Measurements from ENCODE around the gene GJB5.

Gene GJB5

DNA sequence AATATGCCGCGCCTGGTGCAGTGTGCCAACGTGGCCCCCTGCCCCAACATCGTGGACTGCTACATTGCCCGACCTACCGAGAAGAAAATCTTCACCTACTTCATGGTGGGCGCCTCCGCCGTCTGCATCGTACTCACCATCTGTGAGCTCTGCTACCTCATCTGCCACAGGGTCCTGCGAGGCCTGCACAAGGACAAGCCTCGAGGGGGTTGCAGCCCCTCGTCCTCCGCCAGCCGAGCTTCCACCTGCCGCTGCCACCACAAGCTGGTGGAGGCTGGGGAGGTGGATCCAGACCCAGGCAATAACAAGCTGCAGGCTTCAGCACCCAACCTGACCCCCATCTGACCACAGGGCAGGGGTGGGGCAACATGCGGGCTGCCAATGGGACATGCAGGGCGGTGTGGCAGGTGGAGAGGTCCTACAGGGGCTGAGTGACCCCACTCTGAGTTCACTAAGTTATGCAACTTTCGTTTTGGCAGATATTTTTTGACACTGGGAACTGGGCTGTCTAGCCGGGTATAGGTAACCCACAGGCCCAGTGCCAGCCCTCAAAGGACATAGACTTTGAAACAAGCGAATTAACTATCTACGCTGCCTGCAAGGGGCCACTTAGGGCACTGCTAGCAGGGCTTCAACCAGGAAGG lies 30.5 kb downstream of the GJB5 start:
- no peaks in the 10 kb centered on the region for H3K9me3 ChIP-seq
- DNase-seq (ENCODE audit: low spot score in 2 of 2), result no peak
- H3K4me1 ChIP-seq, result no peaks in the 10 kb centered on the region
- peaks cover 4% of the 10 kb centered on the region; the same call in 1 of the 2 replicates for H3K27me3 ChIP-seq (ENCODE audit: low read depth)
- no peaks in the 10 kb centered on the region for H3K36me3 ChIP-seq (replicated peaks)
- in situ Hi-C loops (cut with MboI; ENCODE audit: low sequenced_read_pairs), result no loop called here
- H3K4me3 ChIP-seq, result no peak overlapping the region

DNA sequence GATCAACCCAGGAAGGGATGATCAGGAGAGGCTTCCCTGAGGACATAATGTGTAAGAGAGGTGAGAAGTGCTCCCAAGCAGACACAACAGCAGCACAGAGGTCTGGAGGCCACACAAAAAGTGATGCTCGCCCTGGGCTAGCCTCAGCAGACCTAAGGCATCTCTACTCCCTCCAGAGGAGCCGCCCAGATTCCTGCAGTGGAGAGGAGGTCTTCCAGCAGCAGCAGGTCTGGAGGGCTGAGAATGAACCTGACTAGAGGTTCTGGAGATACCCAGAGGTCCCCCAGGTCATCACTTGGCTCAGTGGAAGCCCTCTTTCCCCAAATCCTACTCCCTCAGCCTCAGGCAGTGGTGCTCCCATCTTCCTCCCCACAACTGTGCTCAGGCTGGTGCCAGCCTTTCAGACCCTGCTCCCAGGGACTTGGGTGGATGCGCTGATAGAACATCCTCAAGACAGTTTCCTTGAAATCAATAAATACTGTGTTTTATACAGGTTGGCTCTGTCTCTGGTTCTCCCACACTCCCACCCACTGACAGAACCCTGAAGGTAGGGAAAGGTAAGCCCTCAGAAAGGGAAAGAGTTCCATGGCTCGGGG lies 31.1 kb downstream of the GJB5 start:
- Histone ChIP-seq H3K4me3 (no peak overlapping the region), H3K36me3 (replicated peaks) (no peaks in the 10 kb centered on the region), H3K4me1 (no peaks in the 10 kb centered on the region), H3K27me3 (ENCODE audit: low read depth) (peaks cover 4% of the 10 kb centered on the region; the same call in 1 of the 2 replicates), H3K9me3 (no peaks in the 10 kb centered on the region)
- no peak for DNase-seq (ENCODE audit: low spot score in 2 of 2)
- in situ Hi-C loops (cut with MboI; ENCODE audit: low sequenced_read_pairs), result no loop called here

DNA sequence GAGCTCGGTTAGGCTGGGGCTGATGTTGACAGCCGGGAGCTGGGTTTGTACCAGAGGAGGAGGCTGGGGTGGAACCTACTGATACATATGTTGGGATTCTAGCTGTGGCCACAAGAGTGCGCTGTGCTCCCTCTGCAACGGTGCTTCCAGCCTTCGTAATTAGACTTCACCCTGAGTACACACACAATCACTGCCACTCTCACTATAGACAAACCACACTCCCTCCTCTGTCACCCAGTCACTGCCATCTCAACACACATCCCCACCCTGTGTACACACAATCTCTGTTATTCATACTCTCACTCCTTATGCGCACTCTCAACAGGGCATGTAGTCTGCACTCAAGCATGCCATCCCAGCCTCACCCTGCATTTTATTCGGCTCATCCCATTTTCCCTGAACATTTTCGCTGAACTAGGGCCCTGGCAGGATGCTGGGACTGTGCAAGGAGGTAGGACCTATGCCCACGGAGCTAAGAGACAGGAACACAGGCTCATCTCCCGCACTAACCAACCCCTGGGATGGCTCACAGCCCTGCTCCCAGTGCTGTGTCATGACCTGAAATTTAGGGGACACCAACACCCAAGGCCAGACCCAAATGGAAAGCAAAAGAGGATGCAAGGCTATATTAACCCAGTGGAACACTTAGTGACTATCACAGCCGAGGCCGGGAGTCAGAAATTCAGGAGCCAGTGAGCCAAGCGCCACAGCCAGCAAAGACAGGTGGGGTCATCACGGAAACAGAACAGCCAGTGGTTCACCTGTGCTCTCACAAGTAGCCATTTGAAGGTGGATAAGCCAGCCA lies 31.9 kb downstream of the GJB5 start:
- in situ Hi-C loops (cut with MboI; ENCODE audit: low sequenced_read_pairs), result no loop called here
- Histone ChIP-seq H3K4me3 (no peak overlapping the region), H3K9me3 (no peaks in the 10 kb centered on the region), H3K27me3 (ENCODE audit: low read depth) (no peaks in the 10 kb centered on the region; the same call in 1 of the 2 replicates), H3K4me1 (no peaks in the 10 kb centered on the region), H3K36me3 (replicated peaks) (no peaks in the 10 kb centered on the region)
- peak; percentile 67 to 78 for DNase-seq (ENCODE audit: low spot score in 2 of 2)

DNA sequence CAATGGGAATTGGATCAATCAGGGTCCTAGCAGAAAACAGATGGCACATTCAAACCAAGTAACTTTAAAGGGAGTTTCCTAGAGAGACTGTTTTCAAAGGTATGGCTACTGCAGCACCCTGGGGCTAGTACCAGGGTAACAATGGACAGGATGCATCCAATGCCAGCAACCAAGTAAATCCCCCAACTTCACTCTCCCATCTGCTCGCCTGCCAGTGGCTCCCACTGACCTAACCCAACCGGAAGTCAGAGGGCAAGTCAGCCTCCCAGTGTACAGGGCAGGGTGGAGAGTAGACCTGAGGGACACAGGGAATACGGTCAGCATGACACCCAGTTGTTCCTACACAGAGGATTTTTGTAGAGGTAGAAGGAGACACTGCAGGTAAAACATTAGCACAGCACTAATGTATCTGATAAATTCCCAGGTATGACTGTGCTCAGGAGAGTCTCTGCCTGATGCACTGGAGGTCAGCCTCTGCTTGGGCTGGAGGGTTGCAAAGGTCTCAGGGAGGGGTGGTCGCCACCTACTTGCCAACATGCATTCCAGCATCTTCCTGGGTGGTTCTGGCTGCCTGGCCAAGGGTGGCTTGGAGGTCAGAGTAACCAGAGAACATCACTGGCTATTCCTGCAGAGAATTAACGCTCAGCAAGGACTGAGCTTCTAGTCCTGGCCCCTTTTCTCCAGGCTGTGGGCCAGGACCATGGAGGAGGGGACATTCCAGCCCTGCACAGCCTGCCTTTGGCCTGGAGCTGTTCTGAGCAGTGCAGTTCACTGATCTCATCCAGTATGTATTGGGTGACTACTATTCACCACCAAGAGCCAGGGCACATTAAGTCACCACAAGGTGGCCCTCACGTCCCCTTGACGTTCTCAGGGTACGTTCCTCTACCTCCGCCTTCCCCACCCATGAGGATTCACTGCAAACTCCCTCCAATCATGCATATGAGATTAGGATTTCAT lies 32.9 kb downstream of the GJB5 start:
- Histone ChIP-seq H3K9me3 (no peaks in the 10 kb centered on the region), H3K27me3 (ENCODE audit: low read depth) (peaks cover 7% of the 10 kb centered on the region; the same call in 1 of the 2 replicates), H3K4me1 (no peaks in the 10 kb centered on the region), H3K36me3 (replicated peaks) (no peaks in the 10 kb centered on the region), H3K4me3 (no peak overlapping the region)
- in situ Hi-C loops (cut with MboI; ENCODE audit: low sequenced_read_pairs), result no loop called here
- peak in 1 of 2 experiments; percentile 54 for DNase-seq (ENCODE audit: low spot score in 2 of 2)

DNA sequence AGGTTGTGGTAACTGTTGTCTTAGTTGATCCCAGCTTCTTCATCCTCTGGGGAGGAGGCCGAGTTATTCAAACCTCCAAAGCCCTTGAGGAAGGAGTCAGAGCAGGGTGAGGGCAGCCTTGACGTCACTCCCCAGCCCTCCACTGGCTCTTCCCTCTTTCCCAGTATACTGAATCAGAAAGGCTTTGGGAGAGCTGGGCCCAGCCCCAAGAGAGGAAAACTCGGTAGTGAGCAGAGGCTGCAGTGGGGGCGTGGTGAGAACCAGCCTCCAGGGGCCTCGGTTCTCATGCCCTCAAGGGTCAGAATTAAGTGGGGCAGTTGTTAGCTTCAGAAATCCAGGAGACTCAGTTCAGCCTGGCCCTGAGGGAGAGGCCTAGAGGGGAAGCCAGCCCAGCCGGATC lies 36.1 kb downstream of the GJB5 start:
- DNase-seq (ENCODE audit: low spot score in 2 of 2), result no peak
- H3K4me1 ChIP-seq, result no peaks in the 10 kb centered on the region
- H3K4me3 ChIP-seq, result no peak overlapping the region
- H3K36me3 ChIP-seq (replicated peaks), result no peaks in the 10 kb centered on the region
- no peaks in the 10 kb centered on the region for H3K9me3 ChIP-seq
- in situ Hi-C loops (cut with MboI; ENCODE audit: low sequenced_read_pairs), result no loop called here
- peaks cover 17% of the 10 kb centered on the region; the same call in 1 of the 2 replicates for H3K27me3 ChIP-seq (ENCODE audit: low read depth)

DNA sequence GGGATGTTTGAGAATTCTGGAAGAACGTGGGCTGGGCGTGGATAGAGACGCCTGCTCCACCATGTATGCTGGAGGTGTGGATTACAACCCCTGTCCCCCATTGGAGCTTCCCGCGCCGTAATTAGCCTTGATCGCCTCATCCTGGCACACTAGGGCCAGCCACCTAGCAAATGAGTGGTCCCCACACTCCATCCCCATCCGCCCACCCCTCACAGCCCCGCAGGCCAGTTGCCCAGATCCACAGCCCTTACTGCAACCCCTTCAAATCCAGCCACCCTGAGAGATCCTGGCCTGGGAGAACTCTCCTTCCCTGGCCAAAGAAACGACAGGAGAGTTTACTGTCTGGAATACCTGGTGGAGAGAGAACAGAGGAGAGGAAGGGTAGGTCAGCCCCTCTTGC lies 37.6 kb downstream of the GJB5 start:
- no peak for DNase-seq (ENCODE audit: low spot score in 2 of 2)
- in situ Hi-C loops (cut with MboI; ENCODE audit: low sequenced_read_pairs), result no loop called here
- H3K36me3 ChIP-seq (replicated peaks), result no peaks in the 10 kb centered on the region
- peaks cover 17% of the 10 kb centered on the region; the same call in 1 of the 2 replicates for H3K27me3 ChIP-seq (ENCODE audit: low read depth)
- H3K4me3 ChIP-seq, result no peak overlapping the region
- H3K4me1 ChIP-seq, result no peaks in the 10 kb centered on the region
- no peaks in the 10 kb centered on the region for H3K9me3 ChIP-seq

DNA sequence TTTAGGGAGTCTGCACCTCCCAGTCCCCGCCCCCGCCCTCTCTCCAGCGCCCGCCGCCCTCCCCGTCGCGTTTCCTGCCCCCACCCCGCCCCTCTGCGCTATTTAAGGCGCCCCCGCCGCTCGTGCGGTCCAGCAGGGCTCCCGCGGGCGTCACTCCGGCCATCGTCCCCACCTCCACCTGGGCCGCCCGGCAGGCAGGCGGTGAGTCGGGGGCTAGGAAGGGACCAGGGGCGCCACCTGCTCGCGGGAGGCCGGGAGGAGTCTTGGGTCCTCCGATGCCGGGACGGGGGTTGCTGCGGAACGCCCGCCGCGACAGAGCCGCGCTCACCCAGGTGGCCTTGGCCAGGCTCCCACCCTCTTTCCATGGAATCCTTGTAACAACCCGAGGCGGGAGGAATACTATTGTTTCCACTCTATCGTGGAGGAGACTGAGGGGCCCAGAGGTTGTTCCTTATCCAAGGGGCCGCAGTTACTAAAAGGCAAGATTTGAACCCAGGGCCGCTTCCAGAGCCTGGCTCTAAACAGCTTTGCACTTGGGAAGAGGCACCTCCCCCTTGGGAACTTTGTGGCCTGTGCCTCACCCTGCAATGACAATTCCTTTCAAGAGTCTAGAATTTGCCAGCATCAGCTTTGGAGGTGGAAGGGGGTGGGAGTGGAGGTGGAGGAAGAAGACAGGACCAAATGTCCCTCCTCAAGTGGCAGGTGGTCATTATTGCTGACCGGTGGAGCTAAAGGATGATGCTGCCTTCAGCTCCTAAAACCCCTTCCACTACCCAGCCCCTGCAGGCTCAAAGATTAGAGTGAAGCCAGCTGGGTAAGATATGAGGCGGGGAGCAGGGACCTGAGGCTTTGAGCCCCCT lies 38.3 kb downstream of the GJB5 start, which contains the start of gene GJA4:
Gene GJA4 (plus strand): TSS at position 132 of the 860 bp plus-strand sequence. CDS start 1,215 bp downstream, outside the sequence.
- no peaks in the 10 kb centered on the region for H3K36me3 ChIP-seq (replicated peaks)
- H3K9me3 ChIP-seq, result no peaks in the 10 kb centered on the region
- peaks cover 17% of the 10 kb centered on the region; the same call in 1 of the 2 replicates for H3K27me3 ChIP-seq (ENCODE audit: low read depth)
- DNase-seq (ENCODE audit: low spot score in 2 of 2), result no peak
- no peak within 1 kb of the TSS for H3K4me3 ChIP-seq
- H3K4me1 ChIP-seq, result no peaks in the 10 kb centered on the region
- in situ Hi-C loops (cut with MboI; ENCODE audit: low sequenced_read_pairs), result no loop called here

DNA sequence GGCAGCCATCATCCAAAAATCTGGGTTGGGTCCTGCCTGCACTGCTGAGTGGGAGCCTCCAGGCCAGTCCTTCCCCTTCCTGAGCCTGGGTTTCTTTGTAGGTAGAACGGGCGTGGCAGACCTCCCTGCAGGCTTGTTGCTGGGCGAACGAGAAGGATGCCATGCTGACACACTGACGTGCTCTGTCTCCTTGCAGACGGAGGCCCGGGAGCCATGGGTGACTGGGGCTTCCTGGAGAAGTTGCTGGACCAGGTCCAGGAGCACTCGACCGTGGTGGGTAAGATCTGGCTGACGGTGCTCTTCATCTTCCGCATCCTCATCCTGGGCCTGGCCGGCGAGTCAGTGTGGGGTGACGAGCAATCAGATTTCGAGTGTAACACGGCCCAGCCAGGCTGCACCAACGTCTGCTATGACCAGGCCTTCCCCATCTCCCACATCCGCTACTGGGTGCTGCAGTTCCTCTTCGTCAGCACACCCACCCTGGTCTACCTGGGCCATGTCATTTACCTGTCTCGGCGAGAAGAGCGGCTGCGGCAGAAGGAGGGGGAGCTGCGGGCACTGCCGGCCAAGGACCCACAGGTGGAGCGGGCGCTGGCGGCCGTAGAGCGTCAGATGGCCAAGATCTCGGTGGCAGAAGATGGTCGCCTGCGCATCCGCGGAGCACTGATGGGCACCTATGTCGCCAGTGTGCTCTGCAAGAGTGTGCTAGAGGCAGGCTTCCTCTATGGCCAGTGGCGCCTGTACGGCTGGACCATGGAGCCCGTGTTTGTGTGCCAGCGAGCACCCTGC lies 39.3 kb downstream of the GJB5 start:
- in situ Hi-C loops (cut with MboI; ENCODE audit: low sequenced_read_pairs), result no loop called here

DNA sequence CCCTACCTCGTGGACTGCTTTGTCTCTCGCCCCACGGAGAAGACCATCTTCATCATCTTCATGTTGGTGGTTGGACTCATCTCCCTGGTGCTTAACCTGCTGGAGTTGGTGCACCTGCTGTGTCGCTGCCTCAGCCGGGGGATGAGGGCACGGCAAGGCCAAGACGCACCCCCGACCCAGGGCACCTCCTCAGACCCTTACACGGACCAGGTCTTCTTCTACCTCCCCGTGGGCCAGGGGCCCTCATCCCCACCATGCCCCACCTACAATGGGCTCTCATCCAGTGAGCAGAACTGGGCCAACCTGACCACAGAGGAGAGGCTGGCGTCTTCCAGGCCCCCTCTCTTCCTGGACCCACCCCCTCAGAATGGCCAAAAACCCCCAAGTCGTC lies 39.9 kb downstream of the GJB5 start:
- Histone ChIP-seq H3K4me3 (no peak overlapping the region), H3K36me3 (replicated peaks) (no peaks in the 10 kb centered on the region), H3K4me1 (no peaks in the 10 kb centered on the region), H3K9me3 (no peaks in the 10 kb centered on the region), H3K27me3 (ENCODE audit: low read depth) (peaks cover 21% of the 10 kb centered on the region)
- in situ Hi-C loops (cut with MboI; ENCODE audit: low sequenced_read_pairs), result no loop called here
- no peak for DNase-seq (ENCODE audit: low spot score in 2 of 2)

More for the DNA sequence above, 39.3 kb downstream of the GJB5 start:
- Histone ChIP-seq H3K4me1 (no peaks in the 10 kb centered on the region), H3K4me3 (no peak overlapping the region), H3K9me3 (no peaks in the 10 kb centered on the region), H3K36me3 (replicated peaks) (no peaks in the 10 kb centered on the region), H3K27me3 (ENCODE audit: low read depth) (peaks cover 21% of the 10 kb centered on the region)
- no peak for DNase-seq (ENCODE audit: low spot score in 2 of 2)

DNA sequence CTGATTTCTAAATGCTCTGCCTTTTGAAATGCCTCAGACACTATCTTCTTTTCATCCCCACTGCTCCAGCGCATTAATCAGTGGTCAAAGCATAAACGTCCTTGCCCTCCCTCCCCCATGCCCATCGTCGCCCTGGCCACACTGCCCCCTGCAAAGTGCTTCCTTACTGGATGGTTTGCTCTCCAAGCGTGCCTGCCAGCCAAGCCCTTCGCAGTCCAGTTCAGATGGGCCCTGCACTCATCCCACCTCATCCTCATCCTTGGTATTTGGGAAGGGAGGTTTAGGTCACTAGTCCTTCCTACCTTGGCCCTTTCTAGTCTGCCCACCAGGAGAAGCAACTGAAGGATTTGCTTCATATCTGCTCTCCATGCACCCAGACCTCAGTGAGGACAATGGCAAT lies 41.1 kb downstream of the GJB5 start:
- Histone ChIP-seq H3K9me3 (no peaks in the 10 kb centered on the region), H3K4me3 (no peak overlapping the region), H3K36me3 (replicated peaks) (no peaks in the 10 kb centered on the region), H3K27me3 (ENCODE audit: low read depth) (peaks cover 21% of the 10 kb centered on the region), H3K4me1 (no peaks in the 10 kb centered on the region)
- in situ Hi-C loops (cut with MboI; ENCODE audit: low sequenced_read_pairs), result no loop called here
- no peak for DNase-seq (ENCODE audit: low spot score in 2 of 2)

DNA sequence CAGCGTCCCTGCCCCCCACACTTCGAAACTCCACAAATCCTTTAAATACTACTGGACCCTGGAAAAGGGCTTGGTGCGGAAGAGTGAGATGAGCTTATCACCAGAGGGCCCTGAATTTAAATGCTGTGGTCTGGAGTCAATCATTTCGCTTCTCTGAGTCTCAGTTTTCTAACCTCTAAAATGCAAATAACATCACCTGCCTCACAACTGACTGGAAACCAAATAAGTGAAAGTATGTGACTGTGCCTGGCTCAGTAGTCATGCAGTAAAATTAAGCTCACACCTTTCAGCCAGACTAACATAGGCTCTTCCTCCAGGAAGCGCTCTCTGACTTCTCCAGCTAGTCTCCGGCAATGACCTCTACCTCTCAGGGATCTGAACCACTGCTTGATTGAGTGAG lies 42.1 kb downstream of the GJB5 start:
- H3K36me3 ChIP-seq (replicated peaks), result no peaks in the 10 kb centered on the region
- DNase-seq (ENCODE audit: low spot score in 2 of 2), result no peak
- no peaks in the 10 kb centered on the region for H3K9me3 ChIP-seq
- in situ Hi-C loops (cut with MboI; ENCODE audit: low sequenced_read_pairs), result no loop called here
- H3K4me1 ChIP-seq, result no peaks in the 10 kb centered on the region
- peaks cover 20% of the 10 kb centered on the region for H3K27me3 ChIP-seq (ENCODE audit: low read depth)
- H3K4me3 ChIP-seq, result no peak overlapping the region

DNA sequence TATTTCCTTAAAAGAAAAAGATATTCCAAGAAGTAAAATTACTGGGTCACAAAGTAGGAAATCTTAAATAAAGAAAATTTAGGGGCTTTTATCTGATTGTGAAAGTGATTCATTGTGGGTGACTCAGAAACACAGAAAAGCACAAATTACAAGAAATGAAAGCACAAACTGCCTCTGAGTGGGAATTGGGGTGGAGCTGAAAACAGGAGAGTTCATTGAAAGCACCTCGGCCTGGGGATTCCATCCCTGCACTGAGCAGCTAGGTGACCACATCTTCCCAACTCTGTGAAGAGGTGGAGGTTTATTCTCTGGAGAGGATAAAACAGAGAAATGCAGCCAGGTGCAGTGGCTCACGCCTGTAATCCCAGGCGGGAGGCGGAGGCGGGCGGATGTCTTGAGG lies 45.4 kb downstream of the GJB5 start:
- no peaks in the 10 kb centered on the region; the same call in 1 of the 2 replicates for H3K4me1 ChIP-seq
- DNase-seq (ENCODE audit: low spot score in 2 of 2), result no peak

More for the DNA sequence above, 45.4 kb downstream of the GJB5 start:
- H3K27me3 ChIP-seq (ENCODE audit: low read depth), result peaks cover 10% of the 10 kb centered on the region
- H3K36me3 ChIP-seq (replicated peaks), result no peaks in the 10 kb centered on the region
- no peaks in the 10 kb centered on the region for H3K9me3 ChIP-seq
- in situ Hi-C loops (cut with MboI; ENCODE audit: low sequenced_read_pairs), result no loop called here
- no peak overlapping the region for H3K4me3 ChIP-seq

All from HAP-1 (cell line).